ENCODE results near the gene RFNG. TPM values are rescaled to one million over a fixed set of nuclear protein-coding genes. Genes with fewer than 3 reads are reported as not detected.
A peak's percentile ranks its signal among the peaks of the same experiment; 100 is the strongest.

Gene RFNG
- total RNA-seq, 1 experiment from 2014 or later, result 43.0 TPM

- no peak for DNase-seq
- Histone ChIP-seq H3K27me3 (ENCODE audit: control insufficient read depth, insufficient read depth, low read length) (no peaks in the 10 kb centered on the region; the same call in 1 of the 2 replicates), H3K4me3 (ENCODE audit: insufficient read depth, low read depth, low read length) (no peak overlapping the region), H3K36me3 (replicated peaks; ENCODE audit: control insufficient read depth, insufficient read depth, low read length) (peaks cover 6% of the 10 kb centered on the region)
Observed at GRCh38 chr17:82028246-82028645, 23.4 kb downstream of the RFNG start.

- DNase-seq, result no peak
- H3K36me3 ChIP-seq (replicated peaks; ENCODE audit: control insufficient read depth, insufficient read depth, low read length), result peaks cover 6% of the 10 kb centered on the region
- no peak overlapping the region for H3K4me3 ChIP-seq (ENCODE audit: insufficient read depth, low read depth, low read length)
- H3K27me3 ChIP-seq (ENCODE audit: control insufficient read depth, insufficient read depth, low read length), result no peaks in the 10 kb centered on the region; the same call in 1 of the 2 replicates
Observed at GRCh38 chr17:82025401-82026107, 26.1 kb downstream of the RFNG start.

DNA sequence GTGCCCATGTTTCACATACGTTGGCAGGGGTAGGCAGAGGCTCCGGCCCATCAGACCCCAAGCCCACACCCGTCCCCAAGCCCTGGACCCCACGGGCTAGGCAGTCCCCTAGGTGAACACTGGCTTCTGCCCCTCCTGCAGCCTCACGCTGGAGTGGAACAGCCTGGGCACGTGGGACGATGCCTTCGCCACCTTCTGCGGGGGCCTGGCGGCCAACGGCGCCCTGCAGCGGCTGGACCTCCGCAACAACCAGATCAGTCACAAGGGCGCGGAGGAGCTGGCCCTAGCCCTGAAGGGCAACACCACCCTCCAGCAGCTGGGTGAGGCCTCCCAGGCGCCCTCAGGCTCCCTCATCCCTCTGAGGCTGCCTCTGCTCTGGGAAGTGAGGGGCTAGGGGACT lies 26.8 kb downstream of the RFNG start:
- no peak for DNase-seq
- no peaks in the 10 kb centered on the region; the same call in 1 of the 2 replicates for H3K27me3 ChIP-seq (ENCODE audit: control insufficient read depth, insufficient read depth, low read length)
- H3K4me3 ChIP-seq (ENCODE audit: insufficient read depth, low read depth, low read length), result no peak overlapping the region
- peaks cover 6% of the 10 kb centered on the region for H3K36me3 ChIP-seq (replicated peaks; ENCODE audit: control insufficient read depth, insufficient read depth, low read length)

DNA sequence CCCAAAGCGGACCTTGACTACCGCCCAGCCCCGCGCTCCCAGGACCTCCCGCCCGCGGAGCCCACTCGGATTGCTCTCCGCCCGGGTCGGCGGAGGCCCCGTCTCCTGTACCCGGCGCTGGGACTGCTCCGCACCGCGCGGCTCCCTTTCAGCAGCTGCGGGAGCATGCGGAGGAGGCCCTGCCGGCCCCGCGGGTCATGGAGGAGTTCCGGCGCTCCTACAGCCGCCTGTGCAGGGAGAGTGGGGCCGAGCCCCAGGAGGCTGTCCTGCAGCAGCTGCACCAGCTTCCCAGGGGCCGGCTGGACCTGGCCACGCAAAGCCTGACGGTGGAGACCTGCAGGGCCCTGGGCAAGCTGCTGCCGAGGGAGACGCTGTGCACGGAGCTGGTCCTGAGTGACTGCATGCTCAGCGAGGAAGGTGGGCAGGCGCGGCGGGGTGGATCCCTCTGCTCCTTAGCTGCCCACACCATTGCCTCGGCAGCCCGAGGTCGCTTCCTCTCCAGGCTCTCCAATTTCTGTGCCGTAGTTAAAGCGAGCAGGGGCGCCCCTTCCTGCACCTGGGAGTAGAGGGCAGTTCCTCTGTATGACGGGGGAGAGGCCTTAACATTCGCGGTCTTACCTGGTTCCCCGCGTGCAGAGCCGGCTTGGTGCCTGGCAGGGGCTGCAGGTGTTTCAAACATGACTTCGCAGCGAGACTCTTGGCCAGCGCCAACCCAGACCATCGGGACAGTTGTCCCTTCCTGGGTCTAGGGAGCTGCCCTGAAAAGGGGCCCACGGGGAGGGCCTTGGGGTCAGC lies 28.0 kb downstream of the RFNG start:
- H3K27me3 ChIP-seq (ENCODE audit: control insufficient read depth, insufficient read depth, low read length), result no peaks in the 10 kb centered on the region; the same call in 1 of the 2 replicates
- DNase-seq, result peak; percentile 84
- peak overlapping the region; percentile 77 for H3K4me3 ChIP-seq (ENCODE audit: insufficient read depth, low read depth, low read length)
- H3K36me3 ChIP-seq (replicated peaks; ENCODE audit: control insufficient read depth, insufficient read depth, low read length), result peaks cover 6% of the 10 kb centered on the region

- DNase-seq, result peak; percentile 100
Observed at GRCh38 chr17:82022981-82023446, 28.6 kb downstream of the RFNG start, which contains the start of gene LRRC45. TSS of gene LRRC45 (plus strand) at chr17:82023305. CDS start at chr17:82023644, 339 bp downstream.

GRCh38 chr17:82022310-82022980 lies 29.2 kb downstream of the RFNG start, which contains the start of gene CENPX:
TSS of gene CENPX (minus strand) at chr17:82022878. CDS start at chr17:82022861, 17 bp downstream.
- peaks cover 3% of the 10 kb centered on the region for H3K36me3 ChIP-seq (replicated peaks; ENCODE audit: control insufficient read depth, insufficient read depth, low read length)
- H3K4me3 ChIP-seq (ENCODE audit: insufficient read depth, low read depth, low read length), result peak within 1 kb of the TSS; percentile 97
- peak; percentile 83 for DNase-seq
- no peaks in the 10 kb centered on the region; the same call in 1 of the 2 replicates for H3K27me3 ChIP-seq (ENCODE audit: control insufficient read depth, insufficient read depth, low read length)

More at GRCh38 chr17:82022981-82023446, 28.6 kb downstream of the RFNG start, which contains the start of gene LRRC45:
- Histone ChIP-seq H3K36me3 (replicated peaks; ENCODE audit: control insufficient read depth, insufficient read depth, low read length) (peaks cover 6% of the 10 kb centered on the region), H3K27me3 (ENCODE audit: control insufficient read depth, insufficient read depth, low read length) (no peaks in the 10 kb centered on the region; the same call in 1 of the 2 replicates), H3K4me3 (ENCODE audit: insufficient read depth, low read depth, low read length) (peak within 1 kb of the TSS; percentile 97)

GRCh38 chr17:82021900-82022309 lies 29.7 kb downstream of the RFNG start:
- Histone ChIP-seq H3K36me3 (replicated peaks; ENCODE audit: control insufficient read depth, insufficient read depth, low read length) (peaks cover 3% of the 10 kb centered on the region), H3K27me3 (ENCODE audit: control insufficient read depth, insufficient read depth, low read length) (no peaks in the 10 kb centered on the region; the same call in 1 of the 2 replicates), H3K4me3 (ENCODE audit: insufficient read depth, low read depth, low read length) (peak overlapping the region; percentile 97)
- DNase-seq, result no peak

DNA sequence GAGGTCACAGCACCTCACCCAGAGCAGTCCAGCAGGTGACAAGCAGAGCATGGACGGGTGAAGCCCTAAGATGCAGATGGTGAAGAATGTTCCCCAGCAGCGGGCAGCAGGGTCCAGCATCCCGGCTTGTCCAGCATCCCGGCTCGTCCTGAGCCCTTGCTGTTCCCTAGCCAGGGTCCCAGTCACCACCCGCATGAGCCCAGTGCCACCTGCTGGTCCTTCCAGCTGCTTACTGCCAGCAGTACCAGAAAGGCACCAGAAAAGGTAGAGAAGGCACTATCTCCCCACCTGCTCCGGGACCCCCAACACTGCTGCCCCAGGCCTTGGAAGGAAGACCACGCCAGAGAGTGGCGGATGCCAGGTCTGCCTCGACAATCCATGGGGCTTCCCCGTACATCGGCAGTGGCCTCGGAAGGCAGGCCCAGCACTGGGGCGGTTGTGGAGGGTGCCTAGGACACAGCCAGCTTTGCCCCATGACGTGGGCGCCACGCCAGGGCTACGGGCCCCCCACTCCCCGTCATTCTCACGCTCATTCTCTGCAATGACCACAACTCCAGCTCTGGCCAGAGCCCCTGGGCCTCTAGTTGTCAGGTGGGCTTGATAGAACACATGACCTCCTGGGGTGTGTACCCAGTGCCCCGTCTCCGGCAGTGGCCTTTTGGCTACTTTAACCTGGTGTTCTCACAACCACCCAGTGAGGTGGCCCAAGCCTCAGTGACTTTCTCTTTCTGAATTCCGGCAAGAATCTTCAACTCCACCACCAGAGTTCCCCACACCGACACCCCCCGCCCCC lies 30.3 kb downstream of the RFNG start:
- H3K27me3 ChIP-seq (ENCODE audit: control insufficient read depth, insufficient read depth, low read length), result no peaks in the 10 kb centered on the region; the same call in 1 of the 2 replicates
- H3K36me3 ChIP-seq (replicated peaks; ENCODE audit: control insufficient read depth, insufficient read depth, low read length), result peaks cover 1% of the 10 kb centered on the region; the same call in 1 of the 2 replicates
- peak overlapping the region; percentile 3; the same call in 1 of the 2 replicates for H3K4me3 ChIP-seq (ENCODE audit: insufficient read depth, low read depth, low read length)
- DNase-seq, result peak; percentile 80

DNA sequence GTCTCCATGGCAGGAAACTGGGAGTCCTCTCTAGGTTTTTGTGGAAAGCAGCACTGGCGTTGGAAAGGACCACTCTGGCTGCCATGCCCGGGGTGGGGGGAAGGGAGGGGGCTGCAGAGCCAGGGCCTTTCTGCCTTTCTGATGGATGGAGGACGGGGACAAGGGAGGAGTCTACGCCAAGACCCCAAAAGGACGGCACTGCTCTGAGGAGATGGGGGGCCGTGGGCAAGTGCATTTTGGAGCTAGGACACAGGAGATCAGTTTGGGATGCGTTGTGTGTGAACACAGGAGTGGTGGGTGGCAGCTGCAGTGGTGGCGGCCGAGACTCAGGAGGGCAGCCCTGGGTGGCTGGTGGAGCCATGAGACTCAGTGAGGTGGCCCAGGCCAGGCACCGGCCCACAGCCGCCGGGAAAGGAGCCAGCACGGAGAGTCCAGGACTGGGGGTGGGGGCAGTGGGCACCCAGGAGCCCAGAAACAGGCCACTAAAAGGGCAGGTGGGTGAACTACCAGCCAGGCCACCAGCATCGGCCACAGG lies 31.0 kb downstream of the RFNG start:
- no peak for DNase-seq
- no peak overlapping the region for H3K4me3 ChIP-seq (ENCODE audit: insufficient read depth, low read depth, low read length)
- no peaks in the 10 kb centered on the region; the same call in 1 of the 2 replicates for H3K36me3 ChIP-seq (replicated peaks; ENCODE audit: control insufficient read depth, insufficient read depth, low read length)

GRCh38 chr17:82019690-82020571 lies 31.7 kb downstream of the RFNG start:
- peak; percentile 96 for DNase-seq
- no peak overlapping the region for H3K4me3 ChIP-seq (ENCODE audit: insufficient read depth, low read depth, low read length)
- no peaks in the 10 kb centered on the region; the same call in 1 of the 2 replicates for H3K27me3 ChIP-seq (ENCODE audit: control insufficient read depth, insufficient read depth, low read length)
- H3K36me3 ChIP-seq (replicated peaks; ENCODE audit: control insufficient read depth, insufficient read depth, low read length), result no peaks in the 10 kb centered on the region; the same call in 1 of the 2 replicates

More for the DNA sequence above, 31.0 kb downstream of the RFNG start:
- no peaks in the 10 kb centered on the region; the same call in 1 of the 2 replicates for H3K27me3 ChIP-seq (ENCODE audit: control insufficient read depth, insufficient read depth, low read length)

DNA sequence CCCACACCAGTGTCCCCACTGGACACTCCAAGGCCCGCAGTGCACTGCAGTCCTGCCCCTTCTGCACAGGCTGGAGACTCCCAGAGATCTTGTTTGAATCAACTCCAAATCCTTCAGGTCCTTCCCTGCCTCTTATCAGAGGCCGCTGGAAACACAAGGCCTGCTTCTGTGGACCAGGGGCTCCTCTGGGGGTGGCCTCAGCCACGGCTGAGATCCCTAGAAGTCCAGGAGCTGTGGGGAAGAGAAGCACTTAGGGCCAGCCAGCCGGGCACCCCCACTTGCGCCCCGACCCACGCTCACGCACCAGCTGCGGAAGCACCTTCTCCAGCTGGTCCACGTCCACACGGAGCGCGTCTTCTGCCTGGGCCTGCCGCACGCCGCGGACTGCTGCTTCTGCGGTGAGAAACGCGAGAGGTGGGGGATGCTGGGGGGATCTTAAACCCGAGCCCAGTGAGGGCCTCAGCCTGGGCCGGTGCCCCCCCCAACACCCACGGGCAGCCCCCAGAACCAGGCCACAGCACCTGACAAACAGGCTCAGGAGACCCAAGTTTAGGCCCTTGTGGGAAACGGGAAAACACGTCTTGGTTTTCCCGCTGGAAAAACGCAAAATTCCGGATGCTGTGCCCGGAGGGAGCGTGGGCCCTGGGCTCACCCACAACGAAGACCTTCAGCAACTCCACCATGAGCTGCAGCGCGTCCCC lies 32.5 kb downstream of the RFNG start:
- no peak overlapping the region for H3K4me3 ChIP-seq (ENCODE audit: insufficient read depth, low read depth, low read length)
- no peaks in the 10 kb centered on the region; the same call in 1 of the 2 replicates for H3K27me3 ChIP-seq (ENCODE audit: control insufficient read depth, insufficient read depth, low read length)
- H3K36me3 ChIP-seq (replicated peaks; ENCODE audit: control insufficient read depth, insufficient read depth, low read length), result no peaks in the 10 kb centered on the region; the same call in 1 of the 2 replicates
- DNase-seq, result no peak

All from H7 (cell line).